ENCODE measurements around the gene ASB16. TPM values are rescaled to one million over a fixed set of nuclear protein-coding genes. Genes with fewer than 3 reads are reported as not detected.
A peak's percentile ranks its signal among the peaks of the same experiment; 100 is the strongest.

Gene ASB16
- total and polyA plus RNA-seq, 9 of the 15 experiments (the other 6 are each of a cell fraction or from before 2014, with no cell fraction given), result 0.03 to 0.07 TPM; not detected in 7

DNA sequence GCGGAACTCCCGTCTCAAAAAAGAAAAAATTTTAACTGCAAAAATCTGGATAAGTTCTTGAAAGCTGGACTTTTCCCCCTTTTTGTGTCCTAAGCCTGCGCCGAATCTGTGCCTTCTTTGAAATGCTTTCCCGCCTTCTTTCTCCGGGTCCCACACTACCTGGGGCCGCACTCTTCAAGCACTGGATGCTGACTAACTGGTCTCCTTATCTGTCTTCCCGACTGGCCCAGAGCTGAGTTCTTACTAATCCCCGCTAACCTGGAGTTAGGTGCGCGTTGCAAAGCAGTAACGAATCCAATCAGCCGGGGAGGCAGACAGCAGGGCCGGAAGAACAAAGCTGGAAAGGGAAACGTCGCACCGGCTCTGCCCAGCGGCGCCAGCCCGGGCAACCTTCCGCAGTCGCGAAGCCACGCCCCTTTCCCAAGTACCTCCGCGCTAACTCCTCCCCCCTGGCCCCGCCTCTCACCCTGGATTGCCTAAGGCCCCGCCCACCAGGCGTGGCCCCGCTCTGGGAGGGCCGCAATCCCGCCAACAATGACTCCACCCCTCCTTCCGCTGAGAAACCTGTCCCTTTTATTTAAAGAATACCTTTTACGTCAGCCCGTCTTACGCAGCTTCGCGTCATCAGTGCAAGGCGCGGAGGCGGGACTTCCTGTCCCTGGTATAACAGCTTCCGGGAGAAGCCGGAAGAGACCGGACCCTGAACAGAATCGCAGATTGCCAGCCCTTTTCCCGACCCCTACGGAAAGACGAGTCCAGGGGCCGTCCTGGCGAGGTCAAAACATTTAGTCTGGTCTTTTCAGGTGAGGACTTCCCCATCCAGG, 16.0 kb downstream of the ASB16 start, which contains the start of gene TMUB2 (continued):
- TF ChIP-seq POLR2G (IDR thresholded peaks at IDR 0.05; ENCODE audit: low read depth, low read length) (peak; percentile 84), PHF8 (IDR thresholded peaks at IDR 0.05; ENCODE audit: borderline replicate concordance, low read length) (peak; percentile 80; the same call in 1 of the 2 replicates), ELF2 (CRISPR knock-in tag; IDR thresholded peaks at IDR 0.05) (peak; percentile 93), NRF1 (conservative IDR thresholded peaks at IDR 0.05 in 1 of 2, IDR thresholded peaks at IDR 0.05 in 1 of 2) (peak; percentile 85 to 87), ZNF589 (CRISPR knock-in tag; IDR thresholded peaks at IDR 0.05; ENCODE audit: low read depth) (peak; percentile 75; the same call in 1 of the 2 replicates), CCNT2 (IDR thresholded peaks at IDR 0.05; ENCODE audit: borderline replicate concordance, extremely low read depth, insufficient read length, low read depth, low read length) (peak; percentile 43), POLR2AphosphoS2 (IDR thresholded peaks at IDR 0.05; ENCODE audit: low read length) (no peak), HDGF (IDR thresholded peaks at IDR 0.05) (peak; percentile 58; the same call in 1 of the 2 replicates), LCOR (CRISPR knock-in tag; IDR thresholded peaks at IDR 0.05) (peak; percentile 82; the same call in 1 of the 2 replicates), MEF2D (tag; conservative IDR thresholded peaks at IDR 0.05; ENCODE audit: low read depth) (no peak)
- TF ChIP-seq, protein P1, sequence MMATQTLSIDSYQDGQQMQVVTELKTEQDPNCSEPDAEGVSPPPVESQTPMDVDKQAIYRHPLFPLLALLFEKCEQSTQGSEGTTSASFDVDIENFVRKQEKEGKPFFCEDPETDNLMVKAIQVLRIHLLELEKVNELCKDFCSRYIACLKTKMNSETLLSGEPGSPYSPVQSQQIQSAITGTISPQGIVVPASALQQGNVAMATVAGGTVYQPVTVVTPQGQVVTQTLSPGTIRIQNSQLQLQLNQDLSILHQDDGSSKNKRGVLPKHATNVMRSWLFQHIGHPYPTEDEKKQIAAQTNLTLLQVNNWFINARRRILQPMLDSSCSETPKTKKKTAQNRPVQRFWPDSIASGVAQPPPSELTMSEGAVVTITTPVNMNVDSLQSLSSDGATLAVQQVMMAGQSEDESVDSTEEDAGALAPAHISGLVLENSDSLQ (IDR thresholded peaks at IDR 0.05), result peak; percentile 87
- TF ChIP-seq, protein P2, sequence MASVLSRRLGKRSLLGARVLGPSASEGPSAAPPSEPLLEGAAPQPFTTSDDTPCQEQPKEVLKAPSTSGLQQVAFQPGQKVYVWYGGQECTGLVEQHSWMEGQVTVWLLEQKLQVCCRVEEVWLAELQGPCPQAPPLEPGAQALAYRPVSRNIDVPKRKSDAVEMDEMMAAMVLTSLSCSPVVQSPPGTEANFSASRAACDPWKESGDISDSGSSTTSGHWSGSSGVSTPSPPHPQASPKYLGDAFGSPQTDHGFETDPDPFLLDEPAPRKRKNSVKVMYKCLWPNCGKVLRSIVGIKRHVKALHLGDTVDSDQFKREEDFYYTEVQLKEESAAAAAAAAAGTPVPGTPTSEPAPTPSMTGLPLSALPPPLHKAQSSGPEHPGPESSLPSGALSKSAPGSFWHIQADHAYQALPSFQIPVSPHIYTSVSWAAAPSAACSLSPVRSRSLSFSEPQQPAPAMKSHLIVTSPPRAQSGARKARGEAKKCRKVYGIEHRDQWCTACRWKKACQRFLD (CRISPR knock-in tag; IDR thresholded peaks at IDR 0.05), result peak; percentile 68
- TF ChIP-seq, protein P3, sequence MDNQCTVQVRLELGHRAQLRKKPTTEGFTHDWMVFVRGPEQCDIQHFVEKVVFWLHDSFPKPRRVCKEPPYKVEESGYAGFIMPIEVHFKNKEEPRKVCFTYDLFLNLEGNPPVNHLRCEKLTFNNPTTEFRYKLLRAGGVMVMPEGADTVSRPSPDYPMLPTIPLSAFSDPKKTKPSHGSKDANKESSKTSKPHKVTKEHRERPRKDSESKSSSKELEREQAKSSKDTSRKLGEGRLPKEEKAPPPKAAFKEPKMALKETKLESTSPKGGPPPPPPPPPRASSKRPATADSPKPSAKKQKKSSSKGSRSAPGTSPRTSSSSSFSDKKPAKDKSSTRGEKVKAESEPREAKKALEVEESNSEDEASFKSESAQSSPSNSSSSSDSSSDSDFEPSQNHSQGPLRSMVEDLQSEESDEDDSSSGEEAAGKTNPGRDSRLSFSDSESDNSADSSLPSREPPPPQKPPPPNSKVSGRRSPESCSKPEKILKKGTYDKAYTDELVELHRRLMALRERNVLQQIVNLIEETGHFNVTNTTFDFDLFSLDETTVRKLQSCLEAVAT (IDR thresholded peaks at IDR 0.05), result no peak
- TF ChIP-seq, protein P4, sequence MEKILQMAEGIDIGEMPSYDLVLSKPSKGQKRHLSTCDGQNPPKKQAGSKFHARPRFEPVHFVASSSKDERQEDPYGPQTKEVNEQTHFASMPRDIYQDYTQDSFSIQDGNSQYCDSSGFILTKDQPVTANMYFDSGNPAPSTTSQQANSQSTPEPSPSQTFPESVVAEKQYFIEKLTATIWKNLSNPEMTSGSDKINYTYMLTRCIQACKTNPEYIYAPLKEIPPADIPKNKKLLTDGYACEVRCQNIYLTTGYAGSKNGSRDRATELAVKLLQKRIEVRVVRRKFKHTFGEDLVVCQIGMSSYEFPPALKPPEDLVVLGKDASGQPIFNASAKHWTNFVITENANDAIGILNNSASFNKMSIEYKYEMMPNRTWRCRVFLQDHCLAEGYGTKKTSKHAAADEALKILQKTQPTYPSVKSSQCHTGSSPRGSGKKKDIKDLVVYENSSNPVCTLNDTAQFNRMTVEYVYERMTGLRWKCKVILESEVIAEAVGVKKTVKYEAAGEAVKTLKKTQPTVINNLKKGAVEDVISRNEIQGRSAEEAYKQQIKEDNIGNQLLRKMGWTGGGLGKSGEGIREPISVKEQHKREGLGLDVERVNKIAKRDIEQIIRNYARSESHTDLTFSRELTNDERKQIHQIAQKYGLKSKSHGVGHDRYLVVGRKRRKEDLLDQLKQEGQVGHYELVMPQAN (IDR thresholded peaks at IDR 0.05; ENCODE audit: borderline replicate concordance), result peak; percentile 86
